DMS53 (cell line): ENCODE data around the gene TFR2.

ENCODE experiments used
- DNase-seq: peaks from one replicate; lab custom pipeline; 2025; lab: John Stamatoyannopoulos, UW

TFR2 gene

DNA sequence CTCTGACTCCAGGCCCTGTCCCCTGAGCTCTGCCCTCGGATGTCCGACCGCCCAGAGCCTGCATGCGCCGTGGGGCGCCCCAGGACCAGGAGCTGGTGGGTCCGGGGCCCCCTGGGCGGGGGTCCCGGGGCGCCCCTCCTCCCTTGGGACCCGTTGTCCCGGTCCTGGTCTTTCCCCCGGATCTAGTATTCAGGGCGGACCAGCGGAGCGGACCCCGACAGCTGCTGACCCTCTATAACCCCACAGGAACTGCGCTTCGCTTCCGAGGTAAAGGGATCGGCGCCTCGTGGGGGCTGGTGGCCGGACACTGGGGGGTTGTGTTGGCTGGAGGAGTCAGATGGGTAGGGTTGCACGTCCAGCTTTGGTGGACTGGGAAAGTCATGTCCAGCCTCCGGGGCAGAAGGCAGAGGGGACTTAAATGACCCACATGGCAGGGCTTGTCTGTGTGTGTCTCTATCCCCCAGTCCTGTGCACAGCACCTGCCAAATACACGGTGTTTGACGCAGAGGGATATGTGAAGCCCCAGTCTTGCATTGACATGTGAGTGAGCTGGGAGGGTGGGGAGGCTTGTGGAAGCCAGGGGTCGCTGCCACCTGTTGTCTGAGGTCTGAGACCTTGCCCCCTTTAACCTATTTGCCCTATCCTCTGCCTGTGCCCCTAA, 28.5 kb downstream of the TFR2 start:
- DNase-seq, result peak; percentile 59

- peak; percentile 100 for DNase-seq
These were observed 29.2 kb downstream of the TFR2 start, which contains the start of gene MOSPD3 for GRCh38 chr7:100611983-100612729. MOSPD3 (plus strand) TSS chr7:100612540; CDS start chr7:100612792, 252 bp downstream.

GRCh38 chr7:100609958-100610357, 31.4 kb downstream of the TFR2 start:
- DNase-seq, result no peak

- DNase-seq, result no peak
These were observed 34.2 kb downstream of the TFR2 start for GRCh38 chr7:100607111-100607510.

DNA sequence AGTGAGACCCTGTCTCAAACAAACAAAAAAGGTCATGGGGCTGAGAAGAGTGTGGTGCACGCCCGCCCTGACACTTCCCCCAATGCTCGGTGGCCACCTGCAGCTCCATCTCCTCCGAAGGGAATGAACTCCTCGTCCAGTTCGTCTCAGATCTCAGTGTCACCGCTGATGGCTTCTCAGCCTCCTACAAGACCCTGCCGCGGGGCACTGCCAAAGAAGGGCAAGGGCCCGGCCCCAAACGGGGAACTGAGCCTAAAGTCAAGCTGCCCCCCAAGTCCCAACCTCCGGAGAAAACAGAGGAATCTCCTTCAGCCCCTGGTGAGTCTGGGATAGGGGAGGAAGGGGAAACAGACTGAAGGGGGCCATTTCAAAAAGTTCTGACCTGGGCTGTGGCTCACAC, 35.0 kb downstream of the TFR2 start:
- no peak for DNase-seq

GRCh38 chr7:100604976-100605911, 36.1 kb downstream of the TFR2 start:
- DNase-seq, result peak; percentile 68

- DNase-seq, result peak; percentile 86
These were observed 37.0 kb downstream of the TFR2 start for GRCh38 chr7:100604028-100604975.

DNA sequence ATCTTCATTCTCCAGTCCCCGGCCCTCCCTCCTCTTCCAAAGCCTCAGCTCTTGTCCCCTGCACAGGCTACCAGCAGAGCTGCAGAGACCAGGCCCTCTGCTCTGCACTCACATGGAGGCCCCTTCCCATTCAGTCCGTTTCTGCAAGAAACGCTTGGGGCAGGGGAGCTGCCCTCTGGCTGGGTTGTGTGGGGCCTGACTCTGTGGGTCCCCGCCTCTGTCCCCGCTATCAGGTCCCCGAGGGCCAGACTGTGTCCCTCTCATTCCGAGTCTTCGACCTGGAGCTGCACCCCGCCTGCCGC, 37.7 kb downstream of the TFR2 start:
- peak; percentile 70 for DNase-seq

- peak; percentile 55 for DNase-seq
These were observed 38.2 kb downstream of the TFR2 start for GRCh38 chr7:100602889-100603725.

GRCh38 chr7:100600730-100601038, 40.7 kb downstream of the TFR2 start:
- DNase-seq, result no peak

- no peak for DNase-seq
These were observed 41.2 kb downstream of the TFR2 start for GRCh38 chr7:100599911-100600729.

DNA sequence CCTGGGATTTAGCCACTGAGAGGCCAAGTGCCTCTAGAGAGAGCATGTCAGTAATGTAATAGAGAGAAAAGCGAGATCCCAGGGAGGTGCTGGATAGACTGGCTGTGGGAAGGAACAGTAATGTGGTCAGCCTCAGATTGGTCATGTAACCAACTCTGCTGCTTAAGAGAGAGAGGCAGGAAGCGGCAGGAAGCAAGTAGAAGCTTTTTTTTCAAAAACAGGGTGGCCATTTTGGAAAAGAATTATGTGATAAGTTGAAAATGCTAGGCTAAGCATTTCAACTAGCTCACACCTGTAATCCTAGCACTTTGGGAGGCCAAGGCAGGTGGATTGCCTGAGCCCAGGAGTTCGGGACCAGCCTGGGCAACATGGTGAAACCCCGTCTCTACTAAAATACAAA, 42.9 kb downstream of the TFR2 start:
- DNase-seq, result no peak

DNA sequence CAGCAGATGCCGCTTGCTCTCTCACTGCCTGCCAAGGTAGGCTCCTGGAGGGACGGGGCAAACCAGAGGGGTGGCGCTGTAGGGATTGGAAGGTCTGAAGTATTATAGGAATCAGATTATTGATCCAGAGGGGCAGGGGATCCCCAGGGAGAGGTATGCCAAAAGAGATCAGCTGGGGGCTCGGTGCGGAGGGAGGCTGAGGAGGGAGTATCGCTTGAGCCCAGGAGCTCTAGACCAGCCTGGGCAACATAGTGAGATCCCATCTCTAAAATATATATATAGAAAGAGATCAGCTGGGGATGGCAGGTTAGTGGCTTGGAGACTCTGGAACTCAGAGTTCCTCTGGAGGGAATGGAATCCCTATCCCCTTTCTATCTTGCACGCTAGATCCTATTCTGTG, 46.2 kb downstream of the TFR2 start:
- DNase-seq, result no peak

GRCh38 chr7:100591596-100591995, 49.8 kb downstream of the TFR2 start:
- no peak for DNase-seq

GRCh38 chr7:100590077-100590737, 51.1 kb downstream of the TFR2 start:
- no peak for DNase-seq

GRCh38 chr7:100589341-100589947, 51.9 kb downstream of the TFR2 start:
- DNase-seq, result no peak

GRCh38 chr7:100588438-100588837, 52.9 kb downstream of the TFR2 start:
- DNase-seq, result peak; percentile 59

DNA sequence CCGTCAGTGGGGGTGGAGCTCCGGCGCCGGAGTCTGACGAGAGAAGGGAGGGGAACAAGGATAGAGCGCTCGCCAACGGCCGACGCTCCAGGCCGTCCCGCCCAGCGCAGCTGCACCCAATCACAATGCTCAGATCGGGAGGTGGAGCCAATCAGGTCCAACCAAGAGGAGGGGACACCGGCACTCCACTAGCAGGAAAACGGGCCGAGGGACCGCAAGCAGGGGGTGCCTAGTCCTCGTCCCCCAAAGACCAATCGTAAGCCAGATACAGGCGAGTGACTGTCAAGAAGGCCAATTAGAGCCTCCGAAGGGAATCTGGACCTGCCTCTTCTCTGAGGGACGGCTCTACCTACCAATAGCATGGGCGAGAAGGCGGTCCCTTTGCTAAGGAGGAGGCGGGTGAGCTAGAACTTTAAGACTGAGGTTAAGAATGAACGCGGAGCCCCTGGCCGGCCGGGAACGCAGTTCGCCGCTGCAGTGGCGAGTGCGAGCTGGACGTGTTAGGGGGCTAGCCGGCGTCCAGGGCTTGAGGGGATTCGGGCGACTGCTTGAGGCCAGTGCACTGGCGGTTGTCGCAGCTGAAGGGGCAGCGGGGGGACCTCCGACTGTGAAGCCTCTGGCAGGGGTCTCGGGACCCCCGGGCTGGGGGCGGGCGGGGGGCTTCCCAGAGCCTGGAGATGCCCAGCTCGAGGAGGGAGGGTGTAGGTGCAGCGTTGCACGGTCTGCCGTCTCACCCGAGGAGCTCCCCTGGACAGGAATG, 54.9 kb downstream of the TFR2 start, which contains the start of gene FBXO24:
TSS of gene FBXO24 (plus strand) at position 63 of the 760 bp plus-strand sequence. CDS start at position 361, 298 bp downstream.
- peak; percentile 100 for DNase-seq
